ENCODE measurements around the gene ENO2. TPM values are rescaled to one million over a fixed set of nuclear protein-coding genes. Genes with fewer than 3 reads are reported as not detected.

Gene ENO2
- polyA plus RNA-seq, 1 donor, result 18.6 TPM

GRCh38 chr12:6944381-6945186 is 30.2 kb downstream of the ENO2 start:
- H3K36me3 ChIP-seq (ENCODE audit: control insufficient read depth, insufficient read depth, low read length), result peaks cover 25% of the 10 kb centered on the region

GRCh38 chr12:6945613-6946012 is 31.2 kb downstream of the ENO2 start:
- peak overlapping the region; percentile 29 for H3K4me3 ChIP-seq (ENCODE audit: low read length)
- no peak for DNase-seq
- H3K36me3 ChIP-seq (ENCODE audit: control insufficient read depth, insufficient read depth, low read length), result peaks cover 21% of the 10 kb centered on the region
- no peaks in the 10 kb centered on the region for H3K27me3 ChIP-seq (ENCODE audit: control insufficient read depth, insufficient read depth, low read length)
- peaks cover 25% of the 10 kb centered on the region for H3K4me1 ChIP-seq (ENCODE audit: control insufficient read depth, insufficient read depth, low read length)
- WGBS (ENCODE audit: insufficient coverage, low lambda C conversion rate), result no CpG with 5 or more reads among the region's 11 CpGs
- H3K27ac ChIP-seq (ENCODE audit: low read length), result peak overlapping the region; percentile 98
- no peaks in the 10 kb centered on the region for H3K9me3 ChIP-seq (ENCODE audit: control insufficient read depth, low read depth, low read length)

More at GRCh38 chr12:6944381-6945186, 30.2 kb downstream of the ENO2 start:
- DNase-seq, result peak; percentile 86 to 92
- H3K27me3 ChIP-seq (ENCODE audit: control insufficient read depth, insufficient read depth, low read length), result no peaks in the 10 kb centered on the region
- H3K4me3 ChIP-seq (ENCODE audit: low read length), result peak overlapping the region; percentile 70
- H3K9me3 ChIP-seq (ENCODE audit: control insufficient read depth, low read depth, low read length), result no peaks in the 10 kb centered on the region
- peaks cover 25% of the 10 kb centered on the region for H3K4me1 ChIP-seq (ENCODE audit: control insufficient read depth, insufficient read depth, low read length)
- 20% methylated on average over 6 of the region's 48 CpGs for WGBS (ENCODE audit: insufficient coverage, low lambda C conversion rate)
- H3K27ac ChIP-seq (ENCODE audit: low read length), result peak overlapping the region; percentile 98

GRCh38 chr12:6946033-6946919 is 31.9 kb downstream of the ENO2 start:
- H3K27me3 ChIP-seq (ENCODE audit: control insufficient read depth, insufficient read depth, low read length), result no peaks in the 10 kb centered on the region
- H3K4me3 ChIP-seq (ENCODE audit: low read length), result peak overlapping the region; percentile 57
- WGBS (ENCODE audit: insufficient coverage, low lambda C conversion rate), result no CpG with 5 or more reads among the region's 32 CpGs
- peaks cover 14% of the 10 kb centered on the region for H3K36me3 ChIP-seq (ENCODE audit: control insufficient read depth, insufficient read depth, low read length)
- no peaks in the 10 kb centered on the region for H3K9me3 ChIP-seq (ENCODE audit: control insufficient read depth, low read depth, low read length)
- peak; percentile 97 to 99 for DNase-seq
- H3K4me1 ChIP-seq (ENCODE audit: control insufficient read depth, insufficient read depth, low read length), result peaks cover 25% of the 10 kb centered on the region
- peak overlapping the region; percentile 98 for H3K27ac ChIP-seq (ENCODE audit: low read length)

- 27% methylated on average over 2 of the region's 8 CpGs for WGBS (ENCODE audit: insufficient coverage, low lambda C conversion rate)
- H3K4me1 ChIP-seq (ENCODE audit: control insufficient read depth, insufficient read depth, low read length), result peaks cover 25% of the 10 kb centered on the region
- peak overlapping the region; percentile 57 for H3K4me3 ChIP-seq (ENCODE audit: low read length)
- H3K9me3 ChIP-seq (ENCODE audit: control insufficient read depth, low read depth, low read length), result no peaks in the 10 kb centered on the region
- DNase-seq, result no peak
- peaks cover 8% of the 10 kb centered on the region for H3K36me3 ChIP-seq (ENCODE audit: control insufficient read depth, insufficient read depth, low read length)
- H3K27me3 ChIP-seq (ENCODE audit: control insufficient read depth, insufficient read depth, low read length), result no peaks in the 10 kb centered on the region
- peak overlapping the region; percentile 30 for H3K27ac ChIP-seq (ENCODE audit: low read length)
Measured at GRCh38 chr12:6946920-6947374, 32.6 kb downstream of the ENO2 start.

- Histone ChIP-seq H3K27me3 (ENCODE audit: control insufficient read depth, insufficient read depth, low read length) (no peaks in the 10 kb centered on the region), H3K36me3 (ENCODE audit: control insufficient read depth, insufficient read depth, low read length) (peaks cover 3% of the 10 kb centered on the region), H3K27ac (ENCODE audit: low read length) (no peak overlapping the region), H3K4me1 (ENCODE audit: control insufficient read depth, insufficient read depth, low read length) (peaks cover 25% of the 10 kb centered on the region), H3K9me3 (ENCODE audit: control insufficient read depth, low read depth, low read length) (no peaks in the 10 kb centered on the region), H3K4me3 (ENCODE audit: low read length) (no peak overlapping the region)
- 77% methylated on average over 3 of the region's 8 CpGs for WGBS (ENCODE audit: insufficient coverage, low lambda C conversion rate)
- no peak for DNase-seq
Measured at GRCh38 chr12:6947615-6948014, 33.2 kb downstream of the ENO2 start.

- Histone ChIP-seq H3K27ac (ENCODE audit: low read length) (no peak overlapping the region), H3K27me3 (ENCODE audit: control insufficient read depth, insufficient read depth, low read length) (no peaks in the 10 kb centered on the region)
Measured at GRCh38 chr12:6948873-6949594, 34.7 kb downstream of the ENO2 start.

GRCh38 chr12:6950401-6950801 is 36.0 kb downstream of the ENO2 start:
- H3K4me3 ChIP-seq (ENCODE audit: low read length), result no peak overlapping the region
- peaks cover 11% of the 10 kb centered on the region for H3K4me1 ChIP-seq (ENCODE audit: control insufficient read depth, insufficient read depth, low read length)
- no peaks in the 10 kb centered on the region for H3K27me3 ChIP-seq (ENCODE audit: control insufficient read depth, insufficient read depth, low read length)
- H3K27ac ChIP-seq (ENCODE audit: low read length), result no peak overlapping the region
- H3K36me3 ChIP-seq (ENCODE audit: control insufficient read depth, insufficient read depth, low read length), result peaks cover 9% of the 10 kb centered on the region
- no CpG with 5 or more reads among the region's 1 CpG for WGBS (ENCODE audit: insufficient coverage, low lambda C conversion rate)
- no peak for DNase-seq
- no peaks in the 10 kb centered on the region for H3K9me3 ChIP-seq (ENCODE audit: control insufficient read depth, low read depth, low read length)

More at GRCh38 chr12:6948873-6949594, 34.7 kb downstream of the ENO2 start:
- Histone ChIP-seq H3K4me3 (ENCODE audit: low read length) (no peak overlapping the region), H3K4me1 (ENCODE audit: control insufficient read depth, insufficient read depth, low read length) (peaks cover 21% of the 10 kb centered on the region), H3K36me3 (ENCODE audit: control insufficient read depth, insufficient read depth, low read length) (peaks cover 2% of the 10 kb centered on the region), H3K9me3 (ENCODE audit: control insufficient read depth, low read depth, low read length) (no peaks in the 10 kb centered on the region)
- DNase-seq, result no peak
- 100% methylated on average over 1 of the region's 15 CpGs for WGBS (ENCODE audit: insufficient coverage, low lambda C conversion rate)

GRCh38 chr12:6950811-6951540 is 36.6 kb downstream of the ENO2 start, which contains the start of gene PTPN6:
PTPN6 (plus strand) TSS chr12:6951356; CDS start chr12:6951513, 157 bp downstream.
- peak within 1 kb of the TSS; percentile 38 for H3K4me3 ChIP-seq (ENCODE audit: low read length)
- WGBS (ENCODE audit: insufficient coverage, low lambda C conversion rate), result no CpG with 5 or more reads among the region's 25 CpGs
- peaks cover 10% of the 10 kb centered on the region for H3K36me3 ChIP-seq (ENCODE audit: control insufficient read depth, insufficient read depth, low read length)
- H3K9me3 ChIP-seq (ENCODE audit: control insufficient read depth, low read depth, low read length), result no peaks in the 10 kb centered on the region
- no peak within 1 kb of the TSS for H3K27ac ChIP-seq (ENCODE audit: low read length)
- DNase-seq, result no peak
- peaks cover 5% of the 10 kb centered on the region for H3K4me1 ChIP-seq (ENCODE audit: control insufficient read depth, insufficient read depth, low read length)
- no peaks in the 10 kb centered on the region for H3K27me3 ChIP-seq (ENCODE audit: control insufficient read depth, insufficient read depth, low read length)

GRCh38 chr12:6951551-6952120 is 37.3 kb downstream of the ENO2 start:
- no CpG with 5 or more reads among the region's 20 CpGs for WGBS (ENCODE audit: insufficient coverage, low lambda C conversion rate)
- Histone ChIP-seq H3K36me3 (ENCODE audit: control insufficient read depth, insufficient read depth, low read length) (peaks cover 16% of the 10 kb centered on the region), H3K4me3 (ENCODE audit: low read length) (peak overlapping the region; percentile 38), H3K27ac (ENCODE audit: low read length) (no peak overlapping the region), H3K27me3 (ENCODE audit: control insufficient read depth, insufficient read depth, low read length) (no peaks in the 10 kb centered on the region), H3K9me3 (ENCODE audit: control insufficient read depth, low read depth, low read length) (no peaks in the 10 kb centered on the region), H3K4me1 (ENCODE audit: control insufficient read depth, insufficient read depth, low read length) (peaks cover 5% of the 10 kb centered on the region)
- no peak for DNase-seq

Measured in large intestine (tissue), 3 donors.